ENCODE measurements around the gene ARHGAP40. TPM values are rescaled to one million over a fixed set of nuclear protein-coding genes. Genes with fewer than 3 reads are reported as not detected.

ARHGAP40 gene
- polyA plus RNA-seq, 2 donors = 27.9 to 53.3 TPM

Other genes starting within 250 kb of the ARHGAP40 start
- 10 to 100 TPM; 32.6 to 39.3 TPM for gene SNHG17, start 166.5 kb upstream of the ARHGAP40 start, polyA plus RNA-seq
- gene RALGAPB, start 129.0 kb upstream of the ARHGAP40 start, polyA plus RNA-seq = 10 to 100 TPM in 1 of 2 donors, 1 to 10 TPM in 1; 9.6 to 10.3 TPM
- not detected for gene ADIG, start 20.6 kb upstream of the ARHGAP40 start, polyA plus RNA-seq
- not detected for gene SLC32A1, start 122.7 kb downstream of the ARHGAP40 start, polyA plus RNA-seq
- gene ACTR5, start 146.7 kb downstream of the ARHGAP40 start, polyA plus RNA-seq = 1 to 10 TPM; 5.2 to 6.3 TPM
- 1 to 10 TPM; 1.0 to 1.5 TPM for gene PPP1R16B, start 203.9 kb downstream of the ARHGAP40 start, polyA plus RNA-seq

Measured in esophagus (tissue), 2 donors.